AG09319 (cell line): ENCODE results near the gene B4GALNT2.
"Not testable (repeated sequence)": the region's sequence is repeated elsewhere in the genome, so short reads cannot be mapped to it uniquely, and the experiment has no call there.

Experiments used
- DNase-seq: peaks from one replicate; pipeline ENCODE4 v3.0.0-alpha.2; 2010; ENCODE audit warnings: low read depth; ENCODE audit errors: extremely low read depth
- CTCF ChIP-seq: IDR thresholded peaks from 2 replicates; pipeline ENCODE4 v1.5.1; 2011; ENCODE audit warnings: low read depth, mild to moderate bottlenecking, inconsistent platforms, low read length, moderate library complexity

The B4GALNT2 gene

GRCh38 chr17:49165143-49165542 lies 32.6 kb downstream of the B4GALNT2 start:
- TF ChIP-seq CTCF = no peak
- DNase-seq = no peak

- TF ChIP-seq CTCF = no peak
- no peak for DNase-seq
These were observed 36.1 kb downstream of the B4GALNT2 start for GRCh38 chr17:49168706-49169105.

GRCh38 chr17:49170216-49170615 lies 37.6 kb downstream of the B4GALNT2 start:
- TF ChIP-seq CTCF = no peak
- DNase-seq = no peak

GRCh38 chr17:49170711-49171110 lies 38.1 kb downstream of the B4GALNT2 start:
- not testable (repeated sequence) for DNase-seq

GRCh38 chr17:49175978-49176377 lies 43.4 kb downstream of the B4GALNT2 start:
- not testable (repeated sequence) for DNase-seq

- peak; percentile 31 for DNase-seq
- peak; percentile 82 for TF ChIP-seq CTCF
These were observed 47.7 kb downstream of the B4GALNT2 start for GRCh38 chr17:49180303-49180702.

GRCh38 chr17:49180998-49181635 lies 48.5 kb downstream of the B4GALNT2 start:
- no peak for DNase-seq
- TF ChIP-seq CTCF = no peak

- TF ChIP-seq CTCF = no peak
- no peak for DNase-seq
These were observed 50.8 kb downstream of the B4GALNT2 start for GRCh38 chr17:49183341-49183740.

- no peak for TF ChIP-seq CTCF
- no peak for DNase-seq
These were observed 51.2 kb downstream of the B4GALNT2 start for GRCh38 chr17:49183801-49184200.

- not testable (repeated sequence) for DNase-seq
These were observed 52.0 kb downstream of the B4GALNT2 start for GRCh38 chr17:49184522-49184921.

- DNase-seq = not testable (repeated sequence)
These were observed 52.8 kb downstream of the B4GALNT2 start for GRCh38 chr17:49185381-49185780.
